SKM-1 (cell line): Measurements from ENCODE around the gene LUC7L2.
"Not testable (repeated sequence)": the region's sequence is repeated elsewhere in the genome, so short reads cannot be mapped to it uniquely, and the experiment has no call there.

Source experiments
- DNase-seq: peaks from one replicate; lab custom pipeline; 2025; ENCODE audit not compliant: unreplicated experiment; lab: John Stamatoyannopoulos, UW

The LUC7L2 gene

GRCh38 chr7:139439375-139439774, 79.7 kb downstream of the LUC7L2 start:
- no peak for DNase-seq

DNA sequence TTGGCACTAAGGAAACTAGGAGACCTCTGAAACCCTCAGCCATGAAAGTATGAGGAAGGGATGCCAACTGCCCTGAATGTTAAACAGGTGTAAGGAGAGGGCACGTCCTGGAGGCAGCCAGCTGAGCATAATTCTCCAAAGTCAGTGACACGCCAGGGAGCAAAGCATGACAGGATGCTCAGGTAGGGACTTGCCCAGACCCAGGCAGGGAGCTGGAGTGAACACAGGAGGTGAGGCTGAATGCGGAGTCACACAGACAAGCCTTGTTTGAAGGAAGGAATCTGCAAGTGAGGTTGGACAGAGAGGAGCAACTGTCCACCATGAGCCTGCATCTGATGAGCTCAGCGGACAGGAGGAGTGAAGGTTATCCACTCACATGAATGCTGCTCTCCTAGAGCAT, 82.3 kb downstream of the LUC7L2 start:
- no peak for DNase-seq

- DNase-seq = no peak
Observed at GRCh38 chr7:139446051-139446890, 86.6 kb downstream of the LUC7L2 start.

- DNase-seq = no peak
Observed at GRCh38 chr7:139450851-139451250, 91.2 kb downstream of the LUC7L2 start.

DNA sequence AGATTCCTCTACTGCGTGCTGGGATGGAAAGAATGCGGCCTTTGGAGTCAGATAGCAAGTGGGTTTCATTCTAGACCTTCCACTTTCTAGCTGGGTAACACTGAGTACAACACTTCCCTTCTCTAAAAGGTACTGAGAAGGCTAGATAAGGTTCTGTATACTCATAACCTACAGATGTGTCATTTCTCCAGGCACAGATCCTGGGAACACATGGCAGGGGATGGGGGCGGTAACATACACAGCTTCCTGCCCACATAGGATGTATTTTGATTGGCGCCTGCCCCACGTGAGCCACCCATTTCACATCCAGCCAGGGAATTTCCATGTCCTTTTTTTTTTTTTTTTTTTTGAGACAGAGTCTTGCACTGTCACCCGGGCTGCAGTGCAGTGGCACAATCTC, 91.9 kb downstream of the LUC7L2 start:
- DNase-seq = no peak

GRCh38 chr7:139452958-139453672, 93.4 kb downstream of the LUC7L2 start:
- DNase-seq = no peak

- DNase-seq = no peak
Observed at GRCh38 chr7:139453673-139454321, 94.1 kb downstream of the LUC7L2 start.

DNA sequence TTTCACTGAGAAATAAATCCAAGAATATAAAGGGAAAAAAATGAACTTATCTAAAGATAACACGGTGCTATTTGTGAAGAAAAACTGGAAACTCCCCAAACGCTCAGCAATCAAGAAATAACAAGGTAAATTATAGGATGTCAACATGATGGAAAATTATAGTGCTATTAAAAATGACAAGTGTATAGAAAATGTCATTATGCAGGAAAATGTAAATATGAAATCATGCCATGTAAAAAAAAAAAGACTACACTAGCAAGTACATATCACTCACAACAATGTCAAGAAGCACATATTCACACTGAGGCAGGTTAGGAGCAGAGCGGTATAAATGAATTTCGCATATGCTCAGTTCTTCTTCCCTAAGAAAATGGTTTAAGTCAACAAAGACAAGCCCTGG, 96.1 kb downstream of the LUC7L2 start:
- DNase-seq = no peak

DNA sequence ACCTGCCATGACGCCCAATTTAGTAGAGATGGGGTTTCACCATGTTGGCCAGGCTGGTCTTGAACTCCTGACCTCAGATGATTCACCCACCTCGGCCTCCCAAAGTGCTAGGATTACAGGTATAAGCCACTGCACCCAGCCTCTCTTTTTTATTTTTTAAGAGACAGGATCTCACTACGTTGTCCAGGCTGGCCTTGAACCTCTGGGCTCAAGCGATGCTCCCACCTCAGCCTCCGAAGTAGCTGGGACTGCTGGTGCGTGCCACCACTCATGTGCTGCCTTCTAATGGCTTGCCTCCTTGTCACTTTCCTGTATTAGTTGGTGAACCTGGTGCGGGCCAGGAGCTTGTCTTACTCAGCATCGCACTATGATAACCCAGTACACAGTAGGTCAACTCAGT, 96.8 kb downstream of the LUC7L2 start:
- no peak for DNase-seq

GRCh38 chr7:139457153-139457946, 97.7 kb downstream of the LUC7L2 start:
- DNase-seq = no peak

GRCh38 chr7:139463421-139463820, 103.7 kb downstream of the LUC7L2 start:
- DNase-seq = not testable (repeated sequence)

- DNase-seq = not testable (repeated sequence)
Observed at GRCh38 chr7:139464511-139464910, 104.8 kb downstream of the LUC7L2 start.

DNA sequence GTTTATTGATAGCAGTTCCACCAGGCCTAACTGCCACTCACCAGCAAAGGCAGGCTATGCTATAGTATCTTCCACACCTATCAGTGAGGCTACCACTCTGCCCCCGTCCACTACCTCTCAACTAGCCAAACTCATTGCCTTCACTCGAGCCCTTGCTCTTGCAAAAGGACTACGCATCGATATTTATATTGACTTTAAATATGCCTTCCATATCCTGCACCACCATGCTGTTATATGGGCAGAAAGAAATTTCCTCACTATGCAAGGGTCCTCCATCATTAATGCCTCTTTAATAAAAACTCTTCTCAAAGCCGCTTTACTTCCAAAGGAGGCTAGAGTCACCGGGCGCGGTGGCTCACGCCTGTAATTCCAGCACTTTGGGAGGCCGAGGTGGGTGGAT, 105.4 kb downstream of the LUC7L2 start:
- not testable (repeated sequence) for DNase-seq

GRCh38 chr7:139467729-139468128, 108.0 kb downstream of the LUC7L2 start:
- DNase-seq = not testable (repeated sequence)

GRCh38 chr7:139468281-139468680, 108.6 kb downstream of the LUC7L2 start:
- not testable (repeated sequence) for DNase-seq

DNA sequence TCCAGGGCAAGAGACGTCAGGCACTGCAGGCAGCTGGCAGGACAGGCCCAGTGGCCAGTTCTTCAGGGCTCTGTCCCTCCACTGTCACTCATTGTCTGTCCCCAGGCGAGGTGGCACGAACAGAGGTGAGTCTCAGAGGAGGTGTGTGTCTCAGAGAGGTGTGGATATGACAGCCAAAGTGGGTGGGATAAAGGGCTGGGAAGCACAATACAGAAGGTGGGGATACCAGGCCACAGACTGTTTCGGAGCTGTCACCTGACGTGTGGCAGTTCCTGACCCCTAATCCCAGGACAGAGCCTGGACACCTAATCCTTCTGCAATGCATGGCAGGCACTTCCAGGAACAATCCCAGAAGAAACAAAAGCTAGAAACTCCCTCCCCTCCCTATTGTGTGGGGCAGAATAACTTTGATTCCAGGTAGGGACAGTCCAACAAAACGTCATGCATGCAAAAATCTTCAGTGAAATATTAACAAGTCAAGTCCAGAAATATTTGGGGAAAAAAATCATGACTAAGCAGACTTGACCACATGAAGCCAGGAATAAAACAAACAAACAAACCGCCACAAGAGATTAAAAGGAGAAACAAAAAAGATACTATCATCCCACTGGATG, 112.2 kb downstream of the LUC7L2 start:
- DNase-seq = no peak
